NCI-H446 treated with DMSO at 0.1 percent for 48 hours (cell line): ENCODE measurements around the gene DOLK.
A peak's percentile ranks its signal among the peaks of the same experiment; 100 is the strongest.
"Not testable (repeated sequence)": the region's sequence is repeated elsewhere in the genome, so short reads cannot be mapped to it uniquely, and the experiment has no call there.

Experiments used
- DNase-seq: peaks from one replicate; lab custom pipeline; 2025; lab: John Stamatoyannopoulos, UW

DOLK gene

GRCh38 chr9:128947527-128948301 lies at the start of gene DOLK, which contains the start of gene NUP188:
Gene DOLK, minus strand, starts transcription at chr9:128947603. Its CDS starts 300 bp downstream, at chr9:128947303.
Gene NUP188, plus strand, starts transcription at chr9:128947699. Its CDS starts 21 bp downstream, at chr9:128947720.
- peak; percentile 46 for DNase-seq

DNA sequence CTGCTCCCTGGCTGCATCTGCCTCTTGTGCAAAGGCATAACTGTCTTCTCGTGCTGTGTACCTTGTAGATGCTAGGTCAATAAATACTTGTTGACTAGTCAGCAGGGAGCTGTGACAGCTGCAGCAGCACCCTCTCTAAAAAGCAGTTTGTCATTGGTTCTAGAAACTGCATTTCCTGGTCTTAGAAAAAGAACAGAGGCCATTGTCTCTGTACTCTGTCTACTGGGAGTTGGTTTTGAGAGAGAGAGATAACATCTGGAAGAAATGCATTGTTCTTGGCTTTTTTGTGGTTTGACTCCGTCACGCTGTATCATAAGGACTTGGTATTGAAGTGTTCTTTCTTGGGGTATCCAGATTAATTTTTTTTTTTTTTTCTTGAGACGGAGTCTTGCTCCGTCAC lies 48.4 kb upstream of the DOLK start:
- DNase-seq: no peak

DNA sequence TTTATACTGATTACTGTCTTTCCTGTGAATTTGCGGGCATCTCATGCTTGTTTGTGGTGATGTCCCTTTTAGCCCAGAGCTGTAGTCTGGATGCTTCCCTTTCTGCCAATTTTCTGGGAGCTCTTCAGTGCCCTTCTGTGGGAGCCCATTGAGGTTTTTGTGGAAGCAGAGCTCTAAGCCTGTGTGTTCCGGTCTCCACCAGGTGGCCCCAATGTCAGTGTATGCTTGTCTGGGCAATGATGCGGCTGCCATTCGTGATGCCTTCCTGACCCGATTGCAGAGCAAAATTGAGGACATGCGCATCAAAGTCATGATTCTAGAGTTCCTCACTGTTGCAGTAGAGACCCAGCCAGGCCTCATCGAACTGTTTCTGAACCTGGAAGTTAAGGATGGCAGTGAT lies 45.6 kb upstream of the DOLK start:
- no peak for DNase-seq

- DNase-seq: no peak
Measured at GRCh38 chr9:128987805-128988204, 40.4 kb upstream of the DOLK start.

DNA sequence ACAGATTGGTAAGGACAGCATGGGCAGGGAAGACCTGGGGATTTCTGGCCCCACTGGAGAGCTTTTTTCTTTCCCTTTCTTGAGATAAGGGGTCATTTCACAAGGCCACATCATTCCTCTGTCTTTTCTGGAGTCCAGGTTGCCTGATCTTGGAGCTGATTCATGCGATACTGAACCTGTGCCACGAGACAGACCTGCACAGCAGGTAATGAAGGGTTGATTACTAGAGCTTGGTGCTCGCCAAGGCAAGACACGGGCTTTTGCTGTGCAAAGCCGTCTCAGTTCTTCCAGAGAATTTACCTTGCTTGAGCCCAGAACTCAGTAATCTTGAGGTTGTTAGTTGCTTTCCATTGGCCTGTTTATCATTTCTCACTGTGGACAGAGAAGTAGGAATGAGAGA lies 39.3 kb upstream of the DOLK start:
- no peak for DNase-seq

- DNase-seq: no peak
Measured at GRCh38 chr9:128983536-128983935, 36.1 kb upstream of the DOLK start.

- no peak for DNase-seq
Measured at GRCh38 chr9:128979111-128979510, 31.7 kb upstream of the DOLK start.

GRCh38 chr9:128972956-128973355 lies 25.6 kb upstream of the DOLK start:
- DNase-seq: no peak

DNA sequence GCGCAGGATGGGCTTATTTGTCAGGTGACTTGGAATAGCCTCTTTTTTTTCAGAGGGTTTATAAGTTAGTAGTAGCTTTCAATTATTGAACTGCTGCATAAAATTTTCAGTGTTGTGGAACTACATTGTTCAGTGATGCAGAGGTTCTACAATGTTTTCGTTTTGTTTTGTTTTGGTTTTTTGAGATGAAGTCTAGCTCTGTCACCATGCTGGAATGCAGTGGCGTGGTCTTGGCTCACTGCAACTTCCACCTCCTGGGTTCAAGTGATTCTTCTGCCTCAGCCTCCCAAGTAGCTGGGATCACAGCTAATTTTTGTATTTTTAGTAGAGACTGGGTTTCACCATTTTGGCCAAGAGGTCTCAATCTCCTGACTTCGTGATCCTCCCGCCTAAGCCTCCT lies 22.1 kb upstream of the DOLK start:
- no peak for DNase-seq

DNA sequence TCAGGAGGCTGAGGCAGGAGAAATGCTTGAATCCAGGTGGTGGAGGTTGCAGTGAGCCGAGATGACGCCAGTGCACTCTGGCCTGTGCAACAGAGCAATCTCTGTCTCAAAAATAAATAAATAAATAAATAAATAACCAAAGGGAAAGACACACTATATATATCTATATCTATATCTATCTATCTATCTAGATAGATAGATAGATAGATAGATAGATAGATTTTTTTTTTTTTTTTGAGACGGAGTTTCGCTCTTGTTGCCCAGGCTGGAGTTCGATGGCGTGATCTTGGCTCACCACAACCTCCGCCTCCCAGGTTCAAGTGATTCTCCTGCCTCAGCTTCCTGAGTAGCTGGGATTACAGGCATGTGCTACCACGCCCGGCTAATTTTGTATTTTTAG lies 14.0 kb upstream of the DOLK start:
- DNase-seq: not testable (repeated sequence)

DNA sequence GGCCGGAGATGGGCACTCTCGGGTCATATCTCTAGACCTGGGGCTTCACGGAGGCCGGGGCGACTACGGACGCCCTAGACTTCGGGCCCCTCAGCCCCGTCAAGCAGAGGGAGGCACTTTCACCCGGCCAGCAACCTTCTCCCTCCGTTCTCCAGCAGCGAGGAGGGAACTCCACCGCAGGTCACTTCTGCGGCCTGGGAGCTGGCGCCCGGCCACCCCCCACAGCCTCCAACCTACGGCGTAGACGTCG lies 201 bp downstream of the DOLK start:
- DNase-seq: no peak

DNA sequence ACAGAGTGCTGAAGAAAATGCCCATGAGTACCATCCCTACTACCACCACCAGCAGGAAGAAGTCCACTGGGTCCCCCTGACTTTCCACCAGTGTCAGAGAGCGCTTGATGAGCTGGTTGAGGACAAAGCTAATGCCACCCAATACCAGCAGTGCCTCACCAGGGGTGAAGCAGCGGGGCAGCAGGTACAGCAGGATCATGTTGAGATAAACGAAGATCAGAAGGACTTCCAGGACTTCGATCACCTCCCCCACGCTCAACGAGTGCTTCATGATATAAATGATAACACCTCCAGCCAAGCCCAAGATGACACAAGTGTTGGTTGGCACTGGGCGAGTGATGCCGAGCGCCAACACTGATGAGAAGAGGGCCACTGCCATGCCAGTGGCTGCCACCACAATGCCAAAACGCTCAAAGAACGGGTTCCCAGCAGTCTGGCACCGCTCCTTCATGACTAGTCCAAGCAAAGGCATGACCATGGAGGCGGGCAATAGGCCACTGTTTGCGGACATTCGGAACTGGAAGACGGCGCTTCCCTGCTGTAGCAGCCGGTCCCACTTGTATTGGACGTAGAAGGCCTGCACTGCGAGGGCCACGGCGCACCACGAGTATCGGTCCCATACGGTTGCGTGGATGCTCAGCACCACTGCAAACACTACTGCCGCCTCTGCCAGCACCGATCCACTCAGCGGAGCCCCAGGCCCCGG lies 679 bp downstream of the DOLK start:
- no peak for DNase-seq

DNA sequence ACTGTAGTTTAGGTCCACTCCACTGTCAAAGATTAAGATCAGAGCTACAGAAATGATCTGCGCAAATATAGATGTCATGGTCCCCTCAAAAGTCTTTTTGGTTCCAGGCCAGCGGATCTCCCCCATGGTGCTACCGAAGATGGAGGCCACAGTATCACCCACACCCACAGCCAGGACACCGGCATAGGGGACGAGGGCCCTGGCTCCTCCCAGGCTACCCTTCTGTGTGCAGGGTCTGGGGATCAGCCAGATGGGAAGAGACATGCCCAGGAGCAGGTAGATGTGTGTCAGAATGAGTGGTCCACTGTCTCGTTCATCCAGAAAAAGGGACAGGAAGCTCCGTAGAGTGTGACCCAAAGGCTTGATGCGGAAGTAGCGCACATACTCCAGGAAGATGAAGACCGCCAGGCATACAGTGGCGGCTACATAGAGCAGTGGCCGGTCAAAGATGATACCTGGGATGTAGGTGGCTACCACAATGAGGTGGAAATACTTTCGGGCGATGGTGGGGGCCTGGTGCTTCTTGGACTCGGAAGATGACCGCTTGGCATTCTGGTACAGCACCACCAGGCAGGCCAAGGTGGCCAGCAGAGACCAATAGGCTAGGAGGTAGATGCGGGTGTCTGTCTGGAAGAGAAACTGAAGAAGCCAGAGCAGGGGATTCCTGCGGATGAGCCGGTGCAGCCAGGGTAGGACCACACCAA lies 1.5 kb downstream of the DOLK start:
- no peak for DNase-seq

GRCh38 chr9:128944966-128945365 lies 2.4 kb downstream of the DOLK start:
- DNase-seq: not testable (repeated sequence)

GRCh38 chr9:128943832-128944620 lies 3.4 kb downstream of the DOLK start:
- DNase-seq: no peak

GRCh38 chr9:128940946-128941755 lies 6.3 kb downstream of the DOLK start:
- DNase-seq: no peak

- no peak for DNase-seq
Measured at GRCh38 chr9:128940271-128940921, 7.0 kb downstream of the DOLK start.

DNA sequence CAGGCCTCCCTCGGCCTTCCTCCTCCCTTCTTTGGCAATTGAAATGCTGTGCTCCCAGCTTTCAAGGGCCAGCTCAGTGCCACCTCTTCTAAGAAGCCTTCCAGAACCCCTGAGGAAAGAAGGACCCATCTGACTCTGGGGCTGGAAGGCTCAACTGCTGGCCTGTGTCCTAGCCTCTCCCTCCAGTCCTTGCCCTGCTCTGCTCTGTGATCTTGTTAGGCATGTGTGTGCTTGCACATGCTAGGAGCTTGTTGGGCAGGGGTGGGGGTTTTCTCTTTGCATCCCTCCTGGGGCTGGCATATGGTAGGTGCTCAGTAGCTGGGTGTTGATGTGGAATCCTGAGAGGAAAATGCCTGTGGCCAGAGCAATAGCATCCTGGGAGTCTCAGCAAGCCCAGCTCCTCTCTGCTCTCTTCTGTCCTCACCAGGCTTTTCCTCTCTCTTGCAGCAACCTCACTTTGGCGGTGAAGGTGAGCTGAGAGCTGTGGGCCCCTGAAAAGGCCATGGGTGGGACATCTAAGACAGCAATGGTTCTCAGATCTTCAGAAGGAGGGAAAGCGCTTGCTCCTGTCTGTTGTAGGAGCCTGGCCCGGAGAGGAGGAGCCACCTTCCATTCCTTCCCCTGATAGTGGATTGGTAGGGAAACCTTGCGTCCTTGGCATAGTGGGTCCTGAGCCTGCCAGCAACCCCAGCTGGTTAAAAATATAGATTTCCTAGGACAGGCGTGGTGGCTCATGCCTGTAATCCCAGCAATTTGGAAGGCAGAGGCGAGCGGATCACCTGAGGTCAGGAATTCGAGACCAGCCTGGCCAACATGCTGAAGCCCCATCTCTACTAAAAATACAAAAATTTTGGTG lies 9.9 kb downstream of the DOLK start:
- DNase-seq: no peak

DNA sequence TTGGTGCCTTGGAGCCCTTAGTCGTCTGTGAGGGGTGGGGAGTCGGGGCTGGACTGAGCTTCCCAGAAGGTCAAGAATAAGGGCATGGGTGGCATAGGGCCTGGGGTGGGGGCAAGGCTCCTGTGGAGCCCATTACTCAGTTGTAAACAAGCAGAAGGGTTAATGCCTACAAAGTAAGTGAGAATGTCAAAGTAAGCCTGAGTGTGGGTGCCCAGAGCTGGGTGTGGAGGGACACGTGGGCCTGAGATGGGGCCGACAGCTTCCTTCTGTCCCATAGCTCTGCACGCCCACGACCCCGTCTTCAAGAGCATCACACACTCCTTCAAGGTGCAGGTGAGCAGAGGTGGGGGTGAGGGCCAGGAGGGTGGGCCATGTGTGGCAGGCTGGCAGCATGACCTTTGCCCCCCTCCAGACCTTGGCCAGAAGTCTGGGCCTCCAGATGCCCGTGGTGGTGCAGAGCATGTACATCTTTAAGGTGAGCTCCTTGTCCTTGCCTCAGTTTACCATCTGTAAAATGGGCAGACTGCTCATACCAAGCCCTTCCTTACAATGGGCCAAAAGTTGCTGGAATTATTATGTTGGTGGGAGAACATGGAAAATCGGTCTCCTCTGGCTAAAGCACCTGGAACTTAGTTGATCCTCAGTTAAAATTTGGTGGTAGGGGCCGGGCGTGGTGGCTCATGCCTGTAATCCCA lies 11.1 kb downstream of the DOLK start:
- DNase-seq: no peak
